CD1c-positive myeloid dendritic cell (primary cell): ENCODE data around the gene ZFP36L2.

Experiments
- DNase-seq: peaks from one replicate; pipeline ENCODE4 v3.0.0-alpha.2; 2016; ENCODE audit errors: extremely low spot score

The ZFP36L2 gene

DNA sequence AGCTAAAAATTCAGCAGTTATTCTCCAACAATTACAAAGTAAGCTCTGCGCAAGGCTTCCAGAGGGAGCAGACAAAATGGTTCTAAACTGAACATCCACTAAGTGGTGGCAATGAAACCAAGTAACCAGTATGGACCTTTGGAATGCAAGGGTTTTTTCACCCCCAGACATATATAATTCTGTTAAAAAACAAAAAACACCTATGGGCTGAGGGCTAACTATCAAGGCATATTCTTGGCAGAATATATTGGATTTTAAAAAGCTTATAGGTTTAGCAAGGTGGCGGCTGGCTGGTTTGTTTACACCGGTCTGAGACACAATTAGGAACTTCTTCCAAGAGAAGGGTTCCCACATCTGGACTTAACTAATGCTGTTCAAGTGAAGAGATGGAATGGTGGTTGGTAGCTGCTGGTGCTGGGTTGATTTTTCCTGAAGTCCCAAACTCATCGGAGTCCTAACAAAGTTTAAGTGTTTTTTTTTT is 2.8 kb downstream of the ZFP36L2 start:
- DNase-seq, result no peak

DNA sequence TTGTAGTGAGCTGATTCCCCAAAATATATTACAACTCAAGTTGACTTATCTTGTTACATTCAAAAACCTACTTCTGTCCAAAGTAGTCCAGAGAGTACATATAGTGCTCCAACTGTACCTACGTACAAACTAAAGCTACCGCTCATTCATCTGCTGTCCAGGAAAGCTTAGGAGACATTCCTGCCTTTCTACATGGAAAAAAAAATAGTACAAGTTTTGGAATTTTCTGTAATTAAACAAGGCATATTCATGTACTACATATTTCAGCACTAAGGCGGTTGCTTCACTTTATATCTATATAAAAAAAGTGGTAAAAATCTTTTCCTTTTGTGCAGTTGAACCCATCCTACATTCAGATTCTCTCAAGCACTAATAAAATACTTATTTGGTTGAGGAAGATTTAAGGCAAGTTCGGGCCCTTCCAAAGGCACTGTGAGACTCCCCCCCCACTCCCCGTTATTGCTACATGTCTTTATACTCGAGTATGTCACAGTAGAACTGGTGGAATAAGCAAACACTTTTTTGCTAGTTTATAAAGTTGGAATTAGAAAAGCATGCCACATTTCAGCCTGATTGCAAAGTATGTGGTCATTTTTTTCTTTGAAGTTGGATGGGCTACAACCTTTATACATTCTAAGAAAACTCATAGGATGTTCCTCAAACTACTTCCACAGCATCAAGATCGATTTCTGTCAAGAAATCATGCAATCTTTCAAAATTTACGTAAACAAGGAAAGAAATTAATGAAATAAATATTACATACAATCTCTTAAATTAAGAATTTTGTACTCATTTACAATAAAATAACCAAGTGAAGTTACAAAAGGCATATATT is 3.7 kb downstream of the ZFP36L2 start:
- DNase-seq, result peak; percentile 12

DNA sequence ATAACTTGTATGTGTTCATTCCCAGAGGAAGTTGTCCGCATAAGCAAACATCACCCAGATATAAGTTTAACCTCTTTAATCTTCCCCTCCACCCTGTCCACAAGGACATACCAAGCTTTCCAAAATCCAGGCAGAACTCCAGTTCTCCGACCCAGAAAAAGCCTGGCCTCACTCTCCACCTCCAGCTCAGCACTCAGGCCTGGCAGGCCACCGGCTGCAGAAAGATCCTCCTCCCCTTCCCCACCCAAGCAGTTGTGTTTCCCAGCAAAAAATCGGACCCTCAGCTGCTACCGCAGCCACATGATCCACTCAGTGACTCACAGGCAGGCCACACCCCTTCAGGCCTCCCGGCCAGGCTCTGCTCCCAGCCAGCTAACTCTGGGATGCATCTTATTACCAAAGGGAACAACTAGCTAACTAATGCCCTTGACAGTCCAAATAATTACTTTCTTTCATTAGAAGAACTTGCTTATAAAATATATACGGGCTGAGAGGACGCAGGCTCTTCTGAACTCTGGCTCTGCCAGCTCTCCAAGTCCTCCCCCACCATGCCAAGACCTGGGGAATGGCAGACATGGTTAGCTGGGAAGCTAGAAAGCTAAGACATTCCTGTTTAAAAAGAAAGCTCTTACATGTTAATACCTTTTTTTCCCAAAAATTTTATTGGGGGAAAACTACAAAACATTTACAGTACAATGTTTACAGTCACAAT is 4.5 kb downstream of the ZFP36L2 start:
- DNase-seq, result peak; percentile 79

DNA sequence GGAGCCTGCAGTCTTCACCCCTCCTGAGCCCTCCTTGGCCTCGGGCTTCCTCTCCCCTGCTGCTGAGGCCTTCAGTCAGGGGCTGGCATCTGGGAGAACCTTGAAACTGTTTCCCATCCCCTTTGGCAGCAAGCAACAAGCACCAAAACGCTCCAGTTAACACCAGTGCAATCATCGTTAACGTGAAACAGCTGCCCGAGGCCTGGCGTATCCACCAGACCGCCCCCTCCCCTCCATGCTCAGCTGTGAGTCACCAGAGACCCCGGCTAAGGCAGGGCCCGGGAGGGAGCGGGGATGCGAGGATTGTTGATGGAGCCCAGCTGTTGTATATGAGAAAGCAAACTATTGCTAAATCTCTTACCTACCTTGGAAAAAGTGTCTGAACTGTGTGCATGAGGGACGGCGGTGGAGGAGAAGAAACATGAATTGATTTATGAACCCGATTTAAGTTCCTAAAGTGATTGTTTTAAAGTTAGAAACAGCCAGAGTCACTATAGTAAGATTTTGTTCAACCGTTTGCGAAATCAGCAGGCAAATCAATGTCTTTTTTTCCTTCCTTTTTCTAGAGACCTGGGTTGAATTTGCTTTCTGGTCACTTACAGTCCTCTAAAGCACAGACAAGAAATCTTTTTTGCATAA is 5.2 kb downstream of the ZFP36L2 start:
- peak; percentile 38 for DNase-seq

DNA sequence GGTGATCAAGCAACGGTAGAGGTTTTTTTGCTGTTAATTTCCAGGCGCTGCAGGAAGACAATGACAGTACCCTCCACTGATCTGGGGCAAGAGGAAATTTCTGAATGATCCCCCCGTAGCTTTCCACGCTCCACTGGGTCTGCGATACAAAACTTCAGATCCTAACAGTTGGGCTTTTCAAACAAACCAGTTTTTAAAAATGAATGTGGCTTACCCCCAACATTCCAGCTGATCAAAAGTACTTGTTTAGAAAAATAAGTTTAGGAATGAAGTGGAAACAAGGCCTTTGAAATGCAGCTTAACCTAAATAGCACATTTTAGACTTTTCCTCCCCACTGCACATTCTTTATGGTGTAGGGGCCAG is 5.7 kb downstream of the ZFP36L2 start:
- no peak for DNase-seq

DNA sequence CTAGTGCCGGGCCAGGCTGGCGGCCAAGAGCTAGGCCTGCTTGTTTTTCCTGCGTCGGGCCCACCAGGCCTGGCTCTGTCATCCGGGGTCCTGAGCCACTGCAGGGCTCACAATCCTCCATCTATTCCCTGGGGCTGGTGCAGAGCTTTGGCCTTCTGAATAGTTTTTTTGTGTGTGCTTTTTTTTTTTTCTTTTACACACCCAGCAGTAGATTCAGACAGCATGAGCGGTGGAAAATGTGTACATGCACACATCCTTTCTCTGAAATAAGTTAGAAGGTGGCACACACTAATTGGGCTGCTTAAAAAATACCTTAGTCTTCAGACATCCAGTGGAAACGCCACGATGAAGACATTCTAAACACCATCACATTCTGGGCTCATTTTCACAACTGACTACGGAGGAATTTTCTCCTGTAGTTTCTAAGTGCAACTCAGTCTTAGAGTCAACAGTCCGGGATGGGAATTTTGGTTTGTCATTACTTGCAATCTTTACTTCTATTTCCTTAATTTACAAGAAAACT is 6.1 kb downstream of the ZFP36L2 start:
- peak; percentile 17 for DNase-seq

DNA sequence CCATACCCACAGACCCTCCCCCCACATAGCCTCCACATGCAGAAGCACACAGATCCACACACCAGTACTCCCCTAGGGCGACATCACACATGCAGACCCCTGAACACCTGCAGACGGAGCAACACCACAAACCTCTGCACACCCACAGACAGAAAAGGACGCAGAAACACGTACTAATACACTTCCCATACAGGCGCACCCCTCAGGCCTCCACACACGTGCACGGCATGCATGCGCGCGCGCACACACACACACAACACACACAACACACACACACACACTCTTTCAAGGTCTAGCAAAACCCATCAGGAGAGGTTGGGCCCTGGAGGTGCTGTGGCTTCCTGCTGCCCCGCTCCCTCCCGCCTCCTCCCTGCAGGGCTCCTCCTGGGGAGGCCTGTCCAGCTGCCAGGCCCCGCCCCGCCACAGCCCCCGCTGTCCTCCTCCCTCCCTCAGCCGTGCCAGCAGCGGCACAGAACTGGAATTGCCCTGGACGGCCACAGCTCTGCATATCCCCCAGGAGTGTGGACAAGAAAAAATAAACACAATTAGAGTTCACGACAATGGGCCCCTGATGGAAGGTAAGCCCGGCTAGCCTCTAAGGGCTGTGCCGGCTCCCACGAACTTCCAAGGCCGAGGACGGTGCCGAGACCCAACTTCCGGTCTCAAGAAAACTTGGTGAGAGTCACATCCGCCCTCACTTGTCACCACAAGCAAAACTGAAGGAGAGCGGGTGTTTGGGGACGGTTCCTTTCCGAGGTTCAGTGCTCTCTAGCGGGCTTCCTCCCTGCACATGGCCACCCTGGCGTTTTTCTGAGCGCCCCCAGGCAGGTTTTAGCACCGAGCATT is 6.8 kb downstream of the ZFP36L2 start:
- DNase-seq, result peak; percentile 93

DNA sequence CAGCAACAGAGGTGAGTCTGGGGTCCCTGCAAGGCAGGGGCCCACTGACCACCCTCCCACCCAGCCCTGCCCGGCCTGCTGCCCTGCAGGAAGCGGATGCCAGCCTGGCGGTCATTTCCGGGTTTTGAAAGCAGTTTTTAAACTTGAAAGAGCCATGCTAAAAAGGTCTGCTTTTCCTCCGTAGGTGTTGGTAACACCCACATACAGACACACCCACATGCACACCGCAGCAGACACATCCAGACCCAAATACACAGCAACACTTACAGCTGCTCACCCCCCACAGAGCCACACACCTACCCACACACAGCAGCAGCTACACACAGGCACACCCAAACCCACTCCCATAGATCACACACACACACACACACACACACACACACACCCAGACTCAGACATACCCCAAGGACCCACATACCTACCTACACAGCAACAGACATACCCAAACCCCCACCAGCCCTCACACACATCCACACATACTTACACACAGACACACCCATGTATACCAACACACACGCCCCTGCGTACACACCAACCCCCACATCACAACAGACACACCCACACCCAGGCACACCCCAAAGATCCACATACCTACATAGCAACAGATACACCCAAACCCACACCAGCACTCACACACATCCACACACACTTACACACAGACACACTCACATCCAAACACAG is 7.6 kb downstream of the ZFP36L2 start:
- peak; percentile 68 for DNase-seq

DNA sequence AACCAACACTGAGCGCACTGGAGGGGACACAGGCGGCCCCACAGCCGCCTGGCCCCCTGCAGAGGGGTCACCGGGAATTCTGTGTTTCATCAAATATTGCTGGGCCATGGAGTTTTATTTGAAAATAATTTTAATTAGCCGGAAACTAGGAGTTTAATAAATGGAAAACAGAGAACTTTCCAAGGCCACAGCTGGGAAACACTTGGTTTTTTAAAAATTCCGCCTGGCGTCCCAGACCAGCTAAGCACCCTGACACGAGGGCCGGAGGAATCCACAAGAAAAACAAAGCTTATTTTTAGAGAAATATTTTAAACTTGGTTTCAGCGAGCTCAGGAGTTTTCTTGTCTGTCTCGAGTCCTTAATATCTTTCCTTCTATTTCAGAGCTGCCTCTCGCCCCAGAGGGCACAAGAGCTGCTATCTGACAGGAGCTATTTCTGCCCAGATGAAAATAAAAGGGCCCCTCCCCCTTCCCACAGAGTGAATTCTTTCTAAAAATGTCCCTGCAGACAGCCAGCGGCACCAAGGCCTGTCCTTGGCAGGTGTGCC is 8.2 kb downstream of the ZFP36L2 start:
- DNase-seq, result no peak

DNA sequence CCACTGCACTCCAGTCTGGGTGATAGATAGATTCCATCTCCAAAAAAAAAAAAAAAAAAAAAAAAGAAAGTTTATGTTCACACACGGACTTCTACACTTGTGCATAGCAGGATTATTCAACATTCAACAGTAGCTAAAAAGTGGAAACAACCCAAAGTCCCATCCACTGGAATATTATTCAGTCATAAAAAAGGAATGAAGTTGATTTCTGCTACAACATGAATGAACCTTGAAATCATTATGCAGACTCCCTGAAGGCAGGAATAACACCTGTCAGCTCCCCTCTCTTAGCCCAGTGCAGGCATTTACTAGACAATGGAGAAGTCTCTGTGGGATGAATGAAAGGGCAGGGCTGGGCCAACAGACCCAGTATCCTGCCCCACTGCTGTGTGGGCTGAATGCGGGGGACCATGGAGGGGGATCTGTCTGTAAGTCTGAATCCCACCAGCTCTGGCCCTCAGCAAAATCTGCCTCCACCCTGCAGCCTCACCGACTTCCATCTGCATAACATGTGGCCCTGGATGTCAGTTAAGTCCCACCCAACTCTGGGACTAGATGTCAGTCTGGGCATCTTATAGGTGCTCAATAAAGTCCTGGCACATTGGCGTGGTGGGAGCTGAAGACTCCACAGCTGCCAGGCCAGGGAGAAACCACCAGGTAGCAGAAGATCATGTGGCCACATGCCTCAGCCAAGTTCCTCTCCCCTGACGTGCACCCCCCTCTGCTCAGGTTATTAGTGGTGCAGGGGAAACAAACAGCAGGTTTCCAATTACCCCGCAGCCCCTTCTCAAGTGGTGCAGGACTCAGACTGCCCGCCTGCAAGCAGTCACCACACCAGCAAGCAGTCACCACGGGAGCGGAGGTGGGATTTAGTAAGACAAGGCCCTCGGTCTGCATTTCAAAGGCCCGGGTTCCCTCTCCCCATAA is 8.9 kb downstream of the ZFP36L2 start:
- no peak for DNase-seq

DNA sequence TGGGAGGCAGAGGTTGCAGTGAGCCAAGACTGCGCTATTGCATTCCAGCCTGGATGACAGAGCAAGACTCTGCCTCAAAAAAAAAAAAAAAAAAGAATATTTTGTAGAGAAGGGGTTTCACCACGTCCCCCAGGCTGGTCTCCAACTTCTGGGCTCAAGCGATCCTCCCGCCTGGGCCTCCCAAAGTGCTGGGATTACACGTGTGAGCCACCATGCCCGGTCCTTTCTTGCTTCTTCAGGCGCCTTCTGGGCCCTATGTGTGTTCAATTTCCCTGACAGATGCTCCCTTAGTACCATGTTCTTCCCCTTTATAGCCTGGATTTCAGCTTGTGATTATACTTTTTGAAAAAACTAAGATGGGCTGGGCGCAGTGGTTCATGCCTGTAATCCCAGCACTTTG is 9.8 kb downstream of the ZFP36L2 start:
- DNase-seq, result no peak

DNA sequence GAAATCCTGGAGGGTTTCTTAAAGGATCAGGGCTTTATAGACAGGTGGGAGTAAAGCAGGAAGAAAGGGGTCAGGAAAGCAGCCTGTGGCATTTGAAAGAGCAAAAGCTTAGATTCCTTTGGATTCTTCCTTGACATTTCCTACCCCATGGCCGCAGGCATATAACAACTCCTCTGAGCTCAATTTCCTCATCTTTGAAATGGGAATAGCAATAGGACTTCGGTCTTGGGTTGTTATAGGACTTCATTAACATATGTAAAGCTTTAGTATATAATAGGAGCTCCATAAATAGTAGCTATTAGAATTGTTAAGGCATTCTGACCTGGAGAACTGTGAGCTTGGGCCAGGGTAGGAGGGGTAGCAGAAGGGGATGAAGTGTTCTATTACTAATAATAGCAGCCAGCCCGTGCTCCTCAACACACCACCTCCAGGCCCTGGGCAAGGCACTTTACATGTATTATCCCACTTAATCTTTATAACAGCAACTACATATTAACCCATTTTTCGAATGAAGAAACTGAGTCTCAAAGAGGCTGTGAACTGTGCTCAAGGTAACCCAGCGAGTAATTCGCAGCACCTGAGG is 10.6 kb downstream of the ZFP36L2 start:
- no peak for DNase-seq

DNA sequence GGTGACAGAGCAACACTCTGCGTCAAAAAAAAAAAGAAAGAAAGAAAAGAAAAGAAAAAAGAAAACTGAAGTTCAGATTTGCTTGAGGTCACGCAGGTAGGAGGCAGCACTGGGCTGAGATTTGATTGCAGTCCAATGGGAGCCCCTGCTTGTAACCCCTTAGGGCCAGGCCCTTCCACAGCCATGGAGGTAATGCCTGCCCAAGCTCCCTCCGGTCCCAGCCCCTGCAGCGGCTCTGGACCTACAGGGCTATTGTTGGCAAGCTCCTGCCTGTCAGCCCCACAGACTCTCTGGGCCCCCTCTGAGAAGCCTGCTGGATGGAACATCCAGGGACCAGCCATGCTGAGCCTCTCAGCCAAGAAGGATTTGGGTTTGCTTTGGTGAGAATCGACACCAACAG is 12.2 kb downstream of the ZFP36L2 start:
- no peak for DNase-seq

DNA sequence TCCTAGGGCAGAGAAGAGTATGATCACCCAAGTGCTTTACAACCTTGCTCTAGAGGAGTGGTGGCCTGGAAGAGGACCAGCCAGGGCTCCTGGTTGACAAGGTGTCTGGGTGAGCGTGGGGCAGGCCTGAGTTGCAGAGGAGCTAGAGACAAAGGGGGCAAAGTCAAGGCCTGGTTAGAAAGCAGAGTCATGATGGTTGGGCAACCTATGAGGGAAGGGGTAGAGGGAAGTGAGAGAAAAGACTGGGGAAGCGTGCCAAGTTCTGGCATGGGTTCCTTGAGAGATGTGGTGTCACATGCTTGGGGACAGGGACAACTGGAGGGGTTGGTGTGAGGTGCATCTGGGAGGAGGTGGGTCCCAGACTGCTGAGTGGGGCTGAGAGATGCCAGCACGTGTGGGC is 13.5 kb downstream of the ZFP36L2 start:
- peak; percentile 92 for DNase-seq

DNA sequence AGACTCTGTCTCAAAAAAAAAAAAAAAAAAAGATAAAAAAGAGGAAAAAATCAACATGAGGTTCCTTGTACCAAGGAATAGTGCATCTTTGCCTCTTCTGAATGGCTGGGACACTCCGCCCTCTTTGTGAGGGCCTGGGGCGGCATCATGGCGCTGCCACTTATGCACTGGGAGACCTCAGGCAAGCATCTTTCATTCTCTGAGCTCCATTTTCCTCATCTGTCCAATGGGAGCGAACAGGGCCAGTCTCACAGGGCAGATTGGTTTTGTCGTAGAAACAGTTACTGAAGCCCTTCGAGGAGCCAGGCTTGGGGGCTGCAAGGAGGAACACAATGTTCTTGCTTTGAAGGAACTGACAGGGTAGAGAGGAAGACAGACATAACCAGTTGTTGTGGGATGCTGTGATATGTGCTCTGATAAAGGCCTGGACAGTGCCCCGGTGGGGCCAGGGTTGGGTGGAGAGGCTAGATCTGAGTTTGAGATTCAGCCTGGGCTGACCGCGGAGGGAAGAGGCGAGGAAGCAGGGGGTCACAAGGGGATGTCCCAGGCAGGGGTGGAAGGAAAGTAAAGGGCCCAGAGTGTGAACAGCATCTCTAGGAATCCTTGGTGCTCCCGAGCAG is 14.1 kb downstream of the ZFP36L2 start:
- peak; percentile 26 for DNase-seq

DNA sequence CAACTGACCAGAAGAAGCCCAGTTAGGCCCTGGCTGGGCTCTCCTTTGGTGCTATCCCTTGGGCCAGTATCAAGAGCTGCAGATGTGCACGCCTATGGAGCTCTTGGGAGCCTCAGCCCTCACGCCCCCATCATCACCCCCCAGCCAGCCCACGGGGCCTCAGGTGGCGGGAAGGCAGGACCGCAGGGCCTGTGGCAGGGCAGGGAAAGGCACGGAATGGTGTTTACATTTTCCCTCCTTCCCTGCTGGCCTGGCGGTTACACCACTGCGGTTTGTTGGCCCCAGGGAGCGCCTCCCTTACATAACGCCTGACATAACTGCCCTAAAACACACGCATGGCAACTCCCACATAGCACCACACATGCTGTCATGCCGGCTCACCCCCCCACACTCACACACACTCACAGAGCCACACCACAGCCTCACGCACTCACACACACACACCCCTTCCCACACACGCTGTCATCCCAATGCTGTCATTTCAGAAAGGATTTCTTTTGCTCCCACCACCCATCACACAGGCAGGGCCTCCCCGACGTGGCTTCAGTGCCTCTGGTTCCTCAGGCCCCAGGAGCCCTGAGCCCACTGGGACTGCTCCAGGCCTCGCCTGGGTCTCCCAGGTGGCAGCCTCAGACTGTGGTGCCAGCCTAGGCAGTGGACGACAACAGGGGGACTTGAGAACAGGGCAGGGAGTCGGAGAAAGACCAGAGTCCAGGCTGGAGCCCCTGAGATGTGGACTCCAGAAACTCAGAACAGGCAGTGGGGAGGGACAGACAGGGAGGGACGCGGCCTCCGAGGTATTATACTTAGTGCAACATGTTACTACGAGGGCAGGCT is 15.7 kb downstream of the ZFP36L2 start:
- peak; percentile 86 for DNase-seq

DNA sequence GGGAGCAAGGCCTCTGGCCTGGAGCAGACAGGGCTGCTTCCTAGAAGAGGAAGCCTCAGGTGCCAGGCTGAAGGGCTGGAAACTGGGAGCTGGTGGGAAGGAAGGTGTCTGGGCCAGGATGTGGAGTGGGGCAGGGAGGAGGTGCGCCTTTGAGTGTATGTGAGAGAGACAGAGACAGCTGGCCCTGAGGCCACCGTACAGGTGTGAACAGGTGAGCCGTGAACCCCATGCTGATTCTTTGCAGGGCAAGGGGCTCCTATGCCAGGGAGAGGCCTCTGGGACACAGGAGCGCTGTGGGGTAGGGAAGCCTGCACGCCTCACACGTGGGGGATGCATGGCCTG is 16.3 kb downstream of the ZFP36L2 start:
- no peak for DNase-seq

DNA sequence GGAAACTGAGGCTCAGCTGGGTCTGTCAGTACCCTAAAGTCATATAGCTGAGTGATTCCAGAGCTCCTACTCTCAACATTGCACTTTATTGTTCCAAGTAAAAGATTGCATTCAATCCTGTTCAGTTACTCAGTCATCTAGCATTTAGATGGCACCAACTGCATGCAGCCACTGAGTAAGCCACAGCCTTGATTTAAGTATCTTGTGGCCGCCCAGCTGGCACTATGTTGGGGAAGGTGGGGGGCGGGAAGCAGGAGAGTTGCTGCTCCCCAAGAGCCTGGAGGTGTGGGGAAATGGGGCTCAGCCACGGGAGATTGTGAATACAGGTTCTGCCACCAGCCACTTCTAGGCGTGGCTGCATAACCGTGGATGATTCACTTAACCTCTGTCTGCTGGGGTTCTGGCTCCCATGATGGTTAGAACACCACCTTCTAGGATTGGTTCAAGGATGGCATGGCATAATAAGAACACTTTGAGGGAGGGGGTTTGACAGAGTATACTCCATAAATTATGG is 17.1 kb downstream of the ZFP36L2 start:
- DNase-seq, result no peak
